ENCODE measurements around the gene EXOSC3. TPM values are rescaled to one million over a fixed set of nuclear protein-coding genes. Genes with fewer than 3 reads are reported as not detected.
A peak's percentile ranks its signal among the peaks of the same experiment; 100 is the strongest.

EXOSC3 gene
- total and polyA plus RNA-seq, 4 donors, result 23.3 to 60.8 (median 37.0) TPM

DNA sequence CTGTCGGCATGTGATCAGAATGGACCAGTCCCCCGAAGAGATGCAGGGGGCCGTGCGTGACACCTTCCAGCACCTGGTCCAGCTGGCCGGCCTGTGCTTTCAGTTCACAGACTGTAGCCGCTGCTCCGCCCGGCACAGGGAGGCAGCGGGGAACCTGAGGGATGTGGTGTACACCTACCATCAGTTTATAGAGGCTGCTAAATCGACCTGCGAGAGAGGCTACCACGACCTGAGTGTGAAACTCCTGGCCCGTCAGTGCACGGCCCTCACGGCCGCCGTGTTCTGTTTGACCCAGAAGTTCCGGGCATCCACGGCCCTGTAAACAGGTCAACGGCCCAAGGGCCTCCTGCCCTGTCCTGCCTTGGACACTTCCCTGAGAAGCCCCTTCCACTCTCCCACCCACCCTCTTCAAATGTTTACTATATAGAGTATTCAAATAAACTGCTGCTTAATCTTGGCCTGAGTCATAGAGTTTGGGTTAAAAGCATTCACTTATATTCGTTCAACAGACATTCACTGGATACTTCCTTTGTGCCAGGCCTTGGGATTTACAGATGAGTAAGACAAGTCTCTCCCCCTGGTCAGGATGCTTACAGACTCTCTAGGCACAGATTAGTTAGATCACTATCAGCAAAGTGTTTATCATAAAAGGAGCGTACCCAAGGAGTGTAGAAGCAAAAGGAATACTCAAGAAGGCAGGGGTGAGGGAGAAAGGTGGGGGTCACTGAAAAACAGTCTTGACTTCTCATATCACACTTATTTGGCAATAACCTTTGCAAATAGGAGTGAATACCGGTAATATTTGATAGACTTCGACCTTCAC, 38.2 kb downstream of the EXOSC3 start:
- no peaks in the 10 kb centered on the region for H3K4me1 ChIP-seq (ENCODE audit: control insufficient read depth in 5 of 5, insufficient read depth in 5 of 5, low read length in 5 of 5)
- H3K27me3 ChIP-seq (ENCODE audit: control insufficient read depth in 3 of 3, insufficient read depth in 3 of 3, low read length in 2 of 3), result no peaks in the 10 kb centered on the region
- H3K4me3 ChIP-seq, result no peak overlapping the region
- no peaks in the 10 kb centered on the region for H3K9me3 ChIP-seq (ENCODE audit: control insufficient read depth in 4 of 4, insufficient read depth in 3 of 4, low read length in 3 of 4)
- DNase-seq (no peak), ATAC-seq (ENCODE audit: insufficient read depth, low FRiP score) (no peak)
- H3K36me3 ChIP-seq (ENCODE audit: control insufficient read depth in 4 of 4, insufficient read depth in 4 of 4, low read length in 4 of 4), result no peaks in the 10 kb centered on the region
- WGBS, 2 donors, result 81 to 86% methylated on average over 24 of the region's 24 CpGs
- no peak overlapping the region for H3K9ac ChIP-seq (ENCODE audit: insufficient read depth in 1 of 2, low read length in 2 of 2)
- no peak overlapping the region for H3K27ac ChIP-seq (ENCODE audit: low read depth in 1 of 2, low read length in 1 of 2)
- TF ChIP-seq CTCF (IDR thresholded peaks at IDR 0.05; ENCODE audit: control extremely low read depth, extremely low read depth), result no peak

DNA sequence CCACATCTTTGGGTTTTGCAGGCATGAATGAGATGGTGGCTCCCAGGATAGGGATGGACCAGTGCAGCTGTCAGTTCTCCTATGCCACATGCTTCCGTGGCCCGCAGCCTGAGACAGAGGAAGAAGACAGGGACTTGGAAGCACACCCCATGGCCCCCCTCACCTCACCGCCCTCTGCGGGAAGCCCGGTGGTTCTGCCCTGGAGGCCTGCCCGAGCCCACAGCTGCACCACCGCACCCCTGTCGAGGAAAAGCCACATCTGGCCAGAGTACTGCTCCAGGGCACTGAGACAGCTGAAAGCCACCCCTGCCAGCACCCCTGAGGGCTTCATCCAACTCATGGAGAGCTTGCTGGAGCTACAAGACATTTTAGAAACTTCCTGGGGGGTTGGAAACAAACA, 38.9 kb downstream of the EXOSC3 start:
- H3K9ac ChIP-seq (ENCODE audit: insufficient read depth in 1 of 2, low read length in 2 of 2), result no peak overlapping the region
- DNase-seq (no peak), ATAC-seq (ENCODE audit: insufficient read depth, low FRiP score) (no peak)
- H3K27me3 ChIP-seq (ENCODE audit: control insufficient read depth in 3 of 3, insufficient read depth in 3 of 3, low read length in 2 of 3), result no peaks in the 10 kb centered on the region
- H3K27ac ChIP-seq (ENCODE audit: low read depth in 1 of 2, low read length in 1 of 2), result no peak overlapping the region
- no peaks in the 10 kb centered on the region for H3K9me3 ChIP-seq (ENCODE audit: control insufficient read depth in 4 of 4, insufficient read depth in 3 of 4, low read length in 3 of 4)
- TF ChIP-seq CTCF (IDR thresholded peaks at IDR 0.05; ENCODE audit: control extremely low read depth, extremely low read depth), result no peak
- 76 to 81% methylated on average over 8 of the region's 8 CpGs for WGBS, 2 donors
- no peaks in the 10 kb centered on the region for H3K4me1 ChIP-seq (ENCODE audit: control insufficient read depth in 5 of 5, insufficient read depth in 5 of 5, low read length in 5 of 5)
- H3K36me3 ChIP-seq (ENCODE audit: control insufficient read depth in 4 of 4, insufficient read depth in 4 of 4, low read length in 4 of 4), result no peaks in the 10 kb centered on the region
- peak overlapping the region; percentile 15 for H3K4me3 ChIP-seq

DNA sequence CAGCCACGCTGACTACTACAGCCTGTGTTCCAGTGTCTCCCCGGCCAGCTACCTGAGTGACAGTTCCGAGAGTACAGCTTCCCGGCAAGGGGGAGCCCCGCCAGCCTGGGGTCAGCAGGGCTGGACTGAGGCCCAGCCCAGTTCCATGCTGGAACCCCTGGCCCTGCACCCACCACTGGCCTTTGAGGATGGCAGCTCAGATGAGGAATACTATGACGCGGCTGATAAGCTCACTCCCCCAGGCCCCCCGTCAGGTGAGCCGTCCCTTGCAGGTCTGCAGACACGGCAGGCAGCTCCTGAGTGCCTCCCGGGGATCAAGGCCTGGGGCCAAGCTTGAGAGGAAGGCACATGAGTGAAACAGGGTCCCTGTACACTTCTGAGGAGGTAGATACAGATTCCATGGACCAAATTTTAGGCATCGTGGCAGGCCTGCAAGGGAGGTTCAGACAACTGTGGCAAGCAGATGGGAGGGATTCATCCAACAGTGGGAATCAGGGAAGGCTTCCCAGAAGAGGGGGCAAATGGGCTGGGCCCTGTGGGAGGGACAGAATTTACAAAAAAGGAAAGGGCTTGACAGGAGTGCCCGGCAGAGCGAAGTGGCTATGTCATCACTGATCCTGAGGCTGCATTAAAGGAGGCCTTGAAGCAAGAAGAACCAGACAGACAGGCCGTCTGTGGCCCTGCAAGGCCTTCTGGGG, 44.1 kb downstream of the EXOSC3 start:
- no peak for TF ChIP-seq CTCF (IDR thresholded peaks at IDR 0.05; ENCODE audit: control extremely low read depth, extremely low read depth)

More for the DNA sequence above, 44.1 kb downstream of the EXOSC3 start:
- no peaks in the 10 kb centered on the region for H3K27me3 ChIP-seq (ENCODE audit: control insufficient read depth in 3 of 3, insufficient read depth in 3 of 3, low read length in 2 of 3)
- H3K9me3 ChIP-seq (ENCODE audit: control insufficient read depth in 4 of 4, insufficient read depth in 3 of 4, low read length in 3 of 4), result no peaks in the 10 kb centered on the region
- H3K4me3 ChIP-seq, result no peak overlapping the region
- ATAC-seq (ENCODE audit: insufficient read depth, low FRiP score), result no peak
- WGBS, 2 donors, result 74 to 88% methylated on average over 15 of the region's 15 CpGs
- H3K4me1 ChIP-seq (ENCODE audit: control insufficient read depth in 5 of 5, insufficient read depth in 5 of 5, low read length in 5 of 5), result no peaks in the 10 kb centered on the region
- H3K9ac ChIP-seq (ENCODE audit: insufficient read depth in 1 of 2, low read length in 2 of 2), result no peak overlapping the region
- no peaks in the 10 kb centered on the region for H3K36me3 ChIP-seq (ENCODE audit: control insufficient read depth in 4 of 4, insufficient read depth in 4 of 4, low read length in 4 of 4)
- no peak overlapping the region for H3K27ac ChIP-seq (ENCODE audit: low read depth in 1 of 2, low read length in 1 of 2)
- no peak for DNase-seq

Measured in lung (tissue), 12 donors.